Lower lobe of right lung (tissue), 2 donors: ENCODE data around the gene TRPM2. TPM values are rescaled to one million over a fixed set of nuclear protein-coding genes. Genes with fewer than 3 reads are reported as not detected.

Experiments
- ATAC-seq, 2 donors: fragments of 200-7000 bp; cut with Tn5 transposase; one replicate each; pipeline ENCODE4 v1.9.1; 2020 to 2022; ENCODE audit warnings: mild to moderate bottlenecking in 2 of 2, moderate library complexity in 2 of 2
- DNase-seq: peaks from one replicate; pipeline ENCODE4 v3.0.0-alpha.2; 2020
- H3K27ac ChIP-seq: fragments of 200-600 bp; one replicate; pipeline ENCODE4 v1.8.0; 2022
- H3K27me3 ChIP-seq: fragments of 200-600 bp; one replicate; pipeline ENCODE4 v1.8.0; 2022; ENCODE audit warnings: low read depth
- H3K36me3 ChIP-seq: fragments of 200-600 bp; one replicate; pipeline ENCODE4 v1.8.0; 2022; ENCODE audit warnings: mild to moderate bottlenecking
- H3K4me1 ChIP-seq: fragments of 200-600 bp; one replicate; pipeline ENCODE4 v1.8.0; 2022
- H3K4me3 ChIP-seq: fragments of 200-600 bp; one replicate; pipeline ENCODE4 v1.8.0; 2022; ENCODE audit warnings: mild to moderate bottlenecking
- H3K9me3 ChIP-seq: fragments of 200-600 bp; one replicate; pipeline ENCODE4 v1.8.0; 2022
- CTCF ChIP-seq: fragments of 200-600 bp; IDR thresholded peaks from one replicate; pipeline ENCODE4 v1.8.0; 2022; ENCODE audit warnings: antibody characterized with exemption, mild to moderate bottlenecking
- intact Hi-C: fragments of 100-400 bp; cut with DNase I; formaldehyde crosslinking; loops from one replicate; pipeline ENCODE4 v1.11.0; 2022
- total RNA-seq: library from RNA; stranded (reverse); fragmentation: NEBNext Ultra II Directional; extraction: Animal tissue kit (Norgen Biotek cat#: 25700); gene quantifications from one replicate; pipeline ENCODE4 v1.2.1, GENCODE V29; 2021
- donor health status: DM: no; HTN: yes; CAD: no; lungs with severe emphysema.

TRPM2 gene
- total RNA-seq, 1 donor from 2014 or later: 17.9 TPM

DNA sequence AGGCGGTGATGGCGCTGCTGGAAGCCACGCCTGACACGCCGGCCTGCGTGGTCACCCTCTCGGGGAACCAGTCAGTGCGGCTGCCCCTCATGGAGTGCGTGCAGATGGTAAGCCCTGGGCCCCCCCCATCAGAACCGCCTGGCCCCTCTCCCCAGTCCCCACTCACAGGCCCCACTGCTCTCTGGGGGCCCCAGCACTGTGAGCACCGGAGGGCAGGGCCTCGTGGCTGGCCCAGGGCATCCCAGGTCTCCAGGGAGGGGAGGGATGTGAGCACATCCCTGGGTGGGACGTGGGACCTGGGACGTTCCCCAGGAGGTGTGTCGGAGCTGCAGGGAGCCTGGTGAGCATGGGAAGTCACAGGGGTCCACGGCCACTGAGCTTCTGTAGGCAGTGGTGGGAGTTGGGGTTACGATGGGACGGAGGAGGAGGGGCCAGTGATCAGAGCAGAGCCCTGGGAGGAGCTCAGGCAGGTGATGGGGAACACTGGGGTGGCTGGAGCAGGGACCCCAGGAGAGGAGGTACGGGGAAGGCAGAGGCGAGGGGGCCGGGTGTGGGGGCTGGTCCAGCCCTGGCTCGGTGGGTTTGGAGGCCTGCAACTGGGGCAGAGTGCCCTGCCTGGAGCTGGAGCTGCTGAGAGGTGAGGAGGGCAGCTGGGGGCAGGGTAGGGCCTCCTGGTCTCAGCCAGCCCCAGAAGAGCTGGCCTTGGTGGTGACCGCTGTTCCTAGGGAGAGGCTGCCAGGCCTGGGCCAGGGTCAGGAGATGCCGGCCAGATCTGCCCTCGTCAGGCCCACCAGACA is 34.7 kb upstream of the TRPM2 start:
- intact Hi-C loops: no loop called here
- Histone ChIP-seq H3K4me1 (no peaks in the 10 kb centered on the region), H3K27ac (no peak overlapping the region), H3K36me3 (peaks cover 91% of the 10 kb centered on the region), H3K9me3 (no peaks in the 10 kb centered on the region), H3K27me3 (no peaks in the 10 kb centered on the region), H3K4me3 (no peak overlapping the region)
- TF ChIP-seq CTCF: no peak
- DNase-seq: no peak
- no peak for ATAC-seq

DNA sequence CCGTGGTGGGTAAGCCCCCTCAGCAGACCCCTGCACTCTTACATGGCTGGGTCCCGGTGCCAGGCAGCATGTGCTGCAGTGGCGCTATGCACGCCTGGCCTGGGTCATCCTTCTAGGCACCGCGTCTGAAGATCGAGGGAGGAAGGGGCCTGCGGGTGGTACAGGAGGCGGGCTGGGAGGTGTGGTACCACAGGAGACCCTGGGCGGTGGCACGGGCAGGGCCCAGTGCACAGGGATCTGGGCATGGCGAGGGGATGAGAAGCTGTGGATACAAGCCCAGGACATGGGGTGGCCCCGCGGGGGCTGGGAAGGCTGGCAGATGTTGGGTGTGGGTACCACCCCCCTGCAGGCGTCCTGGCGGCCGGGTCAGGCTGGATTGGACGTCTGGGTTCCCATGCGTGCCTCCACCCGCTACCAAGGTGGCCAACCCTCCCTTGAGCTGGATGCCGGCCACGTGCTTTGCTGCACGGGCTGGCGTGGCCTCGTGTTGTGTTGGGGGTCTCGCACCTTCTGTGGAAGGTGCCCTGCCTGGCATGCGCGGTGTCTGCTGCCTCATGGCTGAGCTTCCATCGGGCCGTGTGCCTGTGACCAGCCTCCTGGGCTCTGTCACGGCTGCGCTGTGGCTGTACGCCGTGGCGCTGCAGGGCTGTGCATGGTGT is 33.9 kb upstream of the TRPM2 start:
- no peak overlapping the region for H3K4me3 ChIP-seq
- ATAC-seq (no peak), DNase-seq (no peak)
- H3K27ac ChIP-seq: no peak overlapping the region
- H3K9me3 ChIP-seq: no peaks in the 10 kb centered on the region
- TF ChIP-seq CTCF: no peak
- intact Hi-C loops: no loop called here
- H3K4me1 ChIP-seq: no peaks in the 10 kb centered on the region
- H3K27me3 ChIP-seq: no peaks in the 10 kb centered on the region
- H3K36me3 ChIP-seq: peaks cover 93% of the 10 kb centered on the region

GRCh38 chr21:44320847-44321246 is 32.6 kb upstream of the TRPM2 start:
- Histone ChIP-seq H3K4me3 (no peak overlapping the region), H3K27me3 (no peaks in the 10 kb centered on the region), H3K4me1 (no peaks in the 10 kb centered on the region), H3K9me3 (no peaks in the 10 kb centered on the region), H3K36me3 (peaks cover 93% of the 10 kb centered on the region), H3K27ac (no peak overlapping the region)
- ATAC-seq: no peak
- no peak for TF ChIP-seq CTCF
- intact Hi-C loops: no loop called here
- DNase-seq: no peak

DNA sequence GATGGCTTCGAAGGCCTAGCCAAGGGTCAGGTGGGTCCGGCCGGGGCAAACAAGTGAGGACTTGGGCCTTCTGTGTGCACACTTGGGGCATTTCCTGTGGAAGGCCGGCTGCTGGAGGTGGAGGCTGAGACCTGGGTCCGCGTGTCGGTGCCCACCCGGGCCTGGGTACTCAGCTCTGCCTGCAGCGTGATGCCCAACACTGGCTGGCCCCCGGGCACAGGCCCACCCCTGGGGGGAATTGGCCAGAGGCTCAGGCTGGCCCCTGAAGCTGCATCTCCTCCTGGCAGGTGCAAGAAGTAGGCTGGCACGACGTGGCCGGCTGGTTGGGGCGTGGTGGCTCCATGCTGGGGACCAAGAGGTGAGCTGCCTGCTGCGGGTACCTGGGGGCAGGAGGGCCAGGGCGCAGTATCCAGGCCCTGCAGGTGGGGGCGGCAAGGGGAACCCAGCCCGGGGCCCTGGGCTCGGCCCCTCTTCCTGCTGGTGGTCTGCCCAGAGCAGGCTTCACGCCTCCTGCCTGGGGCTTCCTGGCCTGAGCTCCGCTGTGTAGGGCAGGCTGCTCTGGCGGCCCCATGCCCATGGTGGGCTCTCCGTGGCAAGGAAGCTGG is 31.5 kb upstream of the TRPM2 start:
- intact Hi-C loops: no loop called here
- Histone ChIP-seq H3K27ac (no peak overlapping the region), H3K27me3 (no peaks in the 10 kb centered on the region), H3K4me1 (no peaks in the 10 kb centered on the region), H3K36me3 (peaks cover 95% of the 10 kb centered on the region), H3K9me3 (no peaks in the 10 kb centered on the region), H3K4me3 (no peak overlapping the region)
- DNase-seq: no peak
- no peak for ATAC-seq
- TF ChIP-seq CTCF: no peak

- no peak for ATAC-seq
- peaks cover 95% of the 10 kb centered on the region for H3K36me3 ChIP-seq
These were observed 30.6 kb upstream of the TRPM2 start for GRCh38 chr21:44322621-44323325.

More at GRCh38 chr21:44322621-44323325, 30.6 kb upstream of the TRPM2 start:
- DNase-seq: no peak
- intact Hi-C loops: no loop called here
- Histone ChIP-seq H3K4me3 (no peak overlapping the region), H3K9me3 (no peaks in the 10 kb centered on the region), H3K27me3 (no peaks in the 10 kb centered on the region), H3K27ac (no peak overlapping the region), H3K4me1 (no peaks in the 10 kb centered on the region)
- TF ChIP-seq CTCF: no peak
